Endothelial cell of umbilical vein (primary cell): ENCODE results near the gene KAZN. TPM values are rescaled to one million over a fixed set of nuclear protein-coding genes. Genes with fewer than 3 reads are reported as not detected.

Experiments
- BruUV-seq: library from RNA; stranded (reverse); fragments of 400-500 nt; replicated peaks from 2 replicates; lab custom pipeline; 2021; lab: Mats Ljungman, UMichigan
- CTCF ChIA-PET: fragments of 300-600, 350-600 bp; sonication (Branson Sonifier 250); formaldehyde crosslinking; loops from one replicate; lab custom pipeline; 2021; ENCODE audit warnings: antibody characterized with exemption, inconsistent platforms; lab: Charles Lee
- POLR2A ChIA-PET: fragments of 300-600, 350-600 bp; sonication (Branson Sonifier 250); formaldehyde crosslinking; loops from one replicate; lab custom pipeline; 2021; ENCODE audit warnings: antibody characterized with exemption, inconsistent platforms; lab: Charles Lee
- DNase-seq: peaks from one replicate; pipeline ENCODE4 v3.0.0-alpha.2; 2011; ENCODE audit warnings: low read depth, low spot score
- FAIRE-seq: peaks from 2 replicates; lab custom pipeline; 2011; peaks lifted over from hg19 to GRCh38; lab: Jason Lieb, UNC
- H2AFZ ChIP-seq: 2 replicates; pipeline ENCODE4 v1.6.0; 2012; ENCODE audit warnings: low read depth, low read length, control low read depth, inconsistent platforms
- H3K27ac ChIP-seq: 2 replicates; pipeline ENCODE4 v1.5.1; 2011; ENCODE audit warnings: low read depth, mild to moderate bottlenecking, control low read depth, low read length, moderate library complexity; ENCODE audit not compliant: insufficient read depth
- H3K27me3 ChIP-seq, 2 experiments: 2 replicates each; pipeline versions ENCODE4 v1.6.0 to v1.6.1; 2011; ENCODE audit warnings: low read length in 2 of 2, mixed read lengths in 1 of 2; ENCODE audit not compliant: control insufficient read depth in 2 of 2, insufficient read depth in 2 of 2
- H3K36me3 ChIP-seq, 2 experiments: 2 replicates in 1 of 2; 3 replicates in 1 of 2; pipeline ENCODE4 v1.5.1; 2011; ENCODE audit warnings: low read length in 2 of 2, mild to moderate bottlenecking in 1 of 2, moderate library complexity in 1 of 2; ENCODE audit not compliant: control insufficient read depth in 2 of 2, insufficient read depth in 2 of 2; ENCODE audit errors: extremely low read depth in 1 of 2
- H3K4me1 ChIP-seq: 3 replicates; pipeline ENCODE4 v1.5.1; 2011; ENCODE audit warnings: mild to moderate bottlenecking, low read length; ENCODE audit not compliant: control insufficient read depth, insufficient read depth; ENCODE audit errors: extremely low read depth
- H3K4me2 ChIP-seq: 2 replicates; pipeline ENCODE4 v1.6.1; 2011; ENCODE audit warnings: low read length, control low read depth, mixed read lengths; ENCODE audit not compliant: insufficient read depth
- H3K4me3 ChIP-seq, 3 experiments: fragments of 200-600 bp in 1 of 3; sonication (generic), shearing (Covaris generic) in 1 of 3; replicated peaks in 1 of 3; 2 replicates each; pipeline ENCODE4 v1.5.1; 2011 to 2016; ENCODE audit warnings: control low read depth in 3 of 3, low read length in 3 of 3, mild to moderate bottlenecking in 2 of 3, inconsistent platforms in 1 of 3, low read depth in 1 of 3, moderate library complexity in 1 of 3; ENCODE audit not compliant: insufficient read depth in 1 of 3
- H3K79me2 ChIP-seq: 2 replicates; pipeline ENCODE4 v1.6.0; 2012; ENCODE audit warnings: low read length, inconsistent platforms; ENCODE audit not compliant: control insufficient read depth, insufficient read depth
- H3K9ac ChIP-seq: replicated peaks from 2 replicates; pipeline ENCODE3; 2011; ENCODE audit warnings: low read length, control low read depth; ENCODE audit not compliant: insufficient read depth; ENCODE audit errors: extremely low read depth
- H3K9me1 ChIP-seq: replicated peaks from 3 replicates; pipeline ENCODE4 v1.6.0; 2011; ENCODE audit warnings: mild to moderate bottlenecking, low read length; ENCODE audit not compliant: control insufficient read depth, insufficient read depth; ENCODE audit errors: extremely low read depth
- H3K9me3 ChIP-seq: replicated peaks from 2 replicates; pipeline ENCODE4 v1.5.1; 2012; ENCODE audit warnings: low read length, inconsistent platforms; ENCODE audit not compliant: control insufficient read depth, insufficient read depth
- H4K20me1 ChIP-seq: replicated peaks from 2 replicates; pipeline ENCODE3; 2011; ENCODE audit warnings: mild to moderate bottlenecking, low read length; ENCODE audit not compliant: control insufficient read depth, insufficient read depth; ENCODE audit errors: extremely low read depth
- EZH2 ChIP-seq: IDR thresholded peaks from 2 replicates; pipeline ENCODE4 v1.6.1; 2012; ENCODE audit warnings: borderline replicate concordance, low read depth, mild to moderate bottlenecking, moderate library complexity, low read length, inconsistent platforms; ENCODE audit not compliant: severe bottlenecking
- FOS ChIP-seq: IDR thresholded peaks from 2 replicates; pipeline ENCODE4 v1.6.1; 2011; ENCODE audit warnings: mild to moderate bottlenecking, low read length, moderate library complexity, borderline replicate concordance; ENCODE audit not compliant: insufficient read depth
- GATA2 ChIP-seq: IDR thresholded peaks from 2 replicates; pipeline ENCODE4 v1.7.0; 2011; ENCODE audit warnings: low read depth, mild to moderate bottlenecking, moderate library complexity, mixed read lengths, low read length; ENCODE audit not compliant: insufficient read length, insufficient read depth
- JUN ChIP-seq: IDR thresholded peaks from 2 replicates; pipeline ENCODE4 v1.6.1; 2011; ENCODE audit warnings: borderline replicate concordance, low read depth; ENCODE audit not compliant: insufficient read length, insufficient read depth
- MYC ChIP-seq: IDR thresholded peaks from one replicate; pipeline ENCODE4 v1.6.1; 2011; ENCODE audit warnings: mild to moderate bottlenecking, low read depth, low read length
- POLR2A ChIP-seq: IDR thresholded peaks from 2 replicates; pipeline ENCODE4 v1.6.1; 2012; ENCODE audit warnings: low read depth, mild to moderate bottlenecking, control low read depth, low read length
- POLR2AphosphoS5 ChIP-seq: IDR thresholded peaks from 2 replicates; pipeline ENCODE4 v1.6.1; 2012; ENCODE audit warnings: low read depth, mild to moderate bottlenecking, control low read depth, low read length, moderate library complexity; ENCODE audit not compliant: insufficient read depth
- dilution Hi-C: fragments of 300-500 bp; cut with MboI; formaldehyde crosslinking; loops from one replicate; pipeline ENCODE4 v1.15.0; 2019; ENCODE audit warnings: low sequenced_read_pairs; ENCODE audit not compliant: extremely low pct_ligation_motif_present
- intact Hi-C: fragments of 100-400 bp; cut with micrococcal nuclease; formaldehyde crosslinking; loops from one replicate; pipeline ENCODE4 v1.10.0; 2022
- polyA plus RNA-seq, 4 experiments: library from polyadenylated mRNA; depleted of rRNA in 3 of 4; stranded (reverse) in 3 of 4; unstranded in 1 of 4; fragments of >200 nt; gene quantifications; 2 replicates each; pipeline versions ENCODE4 v1.2.1 to v1.2.3, GENCODE V29; 2011 to 2012; ENCODE audit warnings: missing spikeins in 1 of 4
- total RNA-seq: library from RNA; stranded (reverse); gene quantifications from 2 replicates; pipeline ENCODE4 v1.2.3, GENCODE V29; 2021
- TF ChIP-seq, protein P1 (sequence below): IDR thresholded peaks from 2 replicates; pipeline ENCODE4 v1.6.1; 2011; ENCODE audit not compliant: insufficient read depth, insufficient read length
- TF ChIP-seq, protein P2 (sequence below), 2 donors: IDR thresholded peaks; 1 replicate in 1 of 2; 2 replicates in 1 of 2; pipeline ENCODE4 v1.5.1; 2011; ENCODE audit warnings: low read length in 2 of 2, mild to moderate bottlenecking in 2 of 2, moderate library complexity in 2 of 2, control low read depth in 1 of 2, inconsistent platforms in 1 of 2, low read depth in 1 of 2; ENCODE audit not compliant: insufficient read depth in 1 of 2; ENCODE audit errors: extremely low read depth in 1 of 2

The KAZN gene
- total and polyA plus RNA-seq, 2 donors (not counting 3 experiments of a cell fraction or from before 2014, with no cell fraction given) = 1.6 to 5.8 TPM

DNA sequence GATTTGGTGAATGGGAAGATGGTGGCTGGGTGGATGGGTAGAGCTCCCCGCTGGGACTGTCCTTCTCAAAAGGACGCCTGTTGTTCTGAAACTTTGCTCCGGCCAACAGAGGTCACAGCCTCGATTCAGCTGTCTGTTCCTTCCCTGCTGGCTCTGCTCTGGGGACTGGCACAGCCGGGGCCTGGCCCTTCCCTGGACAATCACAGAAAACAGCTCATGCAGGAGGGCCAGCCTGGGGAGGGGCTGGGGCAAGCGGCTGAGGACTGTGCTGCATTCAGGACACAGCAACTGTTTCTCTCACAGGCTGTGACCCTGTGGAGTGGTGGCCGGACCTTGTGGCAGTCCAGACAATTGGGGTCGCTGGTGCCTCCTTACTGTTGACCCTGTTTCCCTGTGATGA lies 444.4 kb downstream of the KAZN start:
- ChIA-PET POLR2A (no interaction called here), CTCF (interaction anchor here (1.1 to 1.6 kb wide), 2 partner anchors 12 to 1376 kb away, joined by 4 to 5 read pairs; no protein-coding TSS in a partner anchor)
- intact Hi-C loops (no loop called here), dilution Hi-C loops (no loop called here)
- H3K27me3 ChIP-seq = no peaks in the 10 kb centered on the region
- no peak overlapping the region for H3K27ac ChIP-seq
- no peaks in the 10 kb centered on the region for H3K36me3 ChIP-seq
- H4K20me1 ChIP-seq = no peaks in the 10 kb centered on the region
- H3K4me3 ChIP-seq = no peak overlapping the region
- no peak overlapping the region for H3K4me2 ChIP-seq
- no peak overlapping the region for H2AFZ ChIP-seq
- FAIRE-seq (no peak), DNase-seq (no peak)
- BruUV-seq = no TSS peak
- H3K9me3 ChIP-seq = no peaks in the 10 kb centered on the region
- TF ChIP-seq, protein P1, sequence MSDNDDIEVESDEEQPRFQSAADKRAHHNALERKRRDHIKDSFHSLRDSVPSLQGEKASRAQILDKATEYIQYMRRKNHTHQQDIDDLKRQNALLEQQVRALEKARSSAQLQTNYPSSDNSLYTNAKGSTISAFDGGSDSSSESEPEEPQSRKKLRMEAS = no peak
- TF ChIP-seq EZH2 = no peak
- no peak for TF ChIP-seq POLR2A
- TF ChIP-seq POLR2AphosphoS5 = no peak
- no peak for TF ChIP-seq MYC
- TF ChIP-seq, protein P2, sequence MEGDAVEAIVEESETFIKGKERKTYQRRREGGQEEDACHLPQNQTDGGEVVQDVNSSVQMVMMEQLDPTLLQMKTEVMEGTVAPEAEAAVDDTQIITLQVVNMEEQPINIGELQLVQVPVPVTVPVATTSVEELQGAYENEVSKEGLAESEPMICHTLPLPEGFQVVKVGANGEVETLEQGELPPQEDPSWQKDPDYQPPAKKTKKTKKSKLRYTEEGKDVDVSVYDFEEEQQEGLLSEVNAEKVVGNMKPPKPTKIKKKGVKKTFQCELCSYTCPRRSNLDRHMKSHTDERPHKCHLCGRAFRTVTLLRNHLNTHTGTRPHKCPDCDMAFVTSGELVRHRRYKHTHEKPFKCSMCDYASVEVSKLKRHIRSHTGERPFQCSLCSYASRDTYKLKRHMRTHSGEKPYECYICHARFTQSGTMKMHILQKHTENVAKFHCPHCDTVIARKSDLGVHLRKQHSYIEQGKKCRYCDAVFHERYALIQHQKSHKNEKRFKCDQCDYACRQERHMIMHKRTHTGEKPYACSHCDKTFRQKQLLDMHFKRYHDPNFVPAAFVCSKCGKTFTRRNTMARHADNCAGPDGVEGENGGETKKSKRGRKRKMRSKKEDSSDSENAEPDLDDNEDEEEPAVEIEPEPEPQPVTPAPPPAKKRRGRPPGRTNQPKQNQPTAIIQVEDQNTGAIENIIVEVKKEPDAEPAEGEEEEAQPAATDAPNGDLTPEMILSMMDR (IDR thresholded peaks at IDR 0.05; ENCODE audit: extremely low read depth in 1 of 2, insufficient read depth in 1 of 2, low read depth in 1 of 2, low read length in 2 of 2) = no peak
- no peak for TF ChIP-seq GATA2
- no peak for TF ChIP-seq JUN
- TF ChIP-seq FOS = no peak
- H3K9me1 ChIP-seq = no peaks in the 10 kb centered on the region
- H3K4me1 ChIP-seq = no peaks in the 10 kb centered on the region
- no peak overlapping the region for H3K9ac ChIP-seq
- no peaks in the 10 kb centered on the region for H3K79me2 ChIP-seq
